GM12864 (cell line): ENCODE measurements around the gene MRPL55.

ENCODE experiments used
- DNase-seq: peaks from one replicate; pipeline ENCODE4 v3.0.0-alpha.2; 2011; ENCODE audit warnings: low read depth
- H3K4me3 ChIP-seq: 2 replicates; pipeline ENCODE4 v1.5.1; 2011; ENCODE audit warnings: mild to moderate bottlenecking, low read depth, low read length, control low read depth
- TF ChIP-seq, protein P1 (sequence below): IDR thresholded peaks from 2 replicates; pipeline ENCODE4 v1.5.1; 2011; ENCODE audit warnings: low read depth, mild to moderate bottlenecking, moderate library complexity, low read length, control low read depth, inconsistent platforms; ENCODE audit errors: missing control alignments

The MRPL55 gene

DNA sequence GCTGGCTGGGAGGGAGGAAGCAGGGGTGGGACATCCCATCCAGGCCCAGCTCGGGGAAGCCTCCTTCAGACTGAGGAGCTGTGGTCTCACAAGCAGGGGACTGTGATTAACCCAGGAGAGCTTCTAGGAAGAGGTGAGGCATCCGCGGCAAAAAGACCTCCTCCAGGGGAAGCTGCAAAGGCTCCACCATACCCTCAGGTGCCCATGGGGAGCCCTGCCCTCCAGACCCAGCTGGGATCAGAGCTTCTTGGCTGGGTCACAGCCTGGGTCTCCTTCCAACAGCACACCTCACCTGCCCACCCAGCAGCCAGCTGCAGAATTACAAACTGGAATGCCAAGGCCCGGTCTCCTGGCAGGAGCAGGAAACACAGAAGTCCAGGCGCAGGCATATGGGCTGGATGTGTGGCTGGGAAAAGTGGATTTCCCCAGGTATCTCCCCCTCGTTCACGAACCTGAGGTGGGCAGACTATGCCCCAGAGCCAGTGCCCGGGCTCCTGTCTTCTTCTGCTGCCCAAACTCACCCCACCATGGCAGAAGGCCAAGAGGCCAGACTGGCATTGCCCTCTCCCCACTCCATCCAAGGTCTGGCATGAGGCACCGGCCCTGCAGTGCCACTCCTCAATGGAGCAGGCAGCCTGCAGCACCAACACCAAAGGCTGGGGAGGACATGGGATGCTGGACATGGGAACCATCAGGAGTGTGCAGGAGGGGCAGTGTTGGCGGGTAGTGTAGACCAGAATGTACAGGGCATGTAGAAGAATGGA is 42.0 kb downstream of the MRPL55 start:
- no peak overlapping the region for H3K4me3 ChIP-seq

DNA sequence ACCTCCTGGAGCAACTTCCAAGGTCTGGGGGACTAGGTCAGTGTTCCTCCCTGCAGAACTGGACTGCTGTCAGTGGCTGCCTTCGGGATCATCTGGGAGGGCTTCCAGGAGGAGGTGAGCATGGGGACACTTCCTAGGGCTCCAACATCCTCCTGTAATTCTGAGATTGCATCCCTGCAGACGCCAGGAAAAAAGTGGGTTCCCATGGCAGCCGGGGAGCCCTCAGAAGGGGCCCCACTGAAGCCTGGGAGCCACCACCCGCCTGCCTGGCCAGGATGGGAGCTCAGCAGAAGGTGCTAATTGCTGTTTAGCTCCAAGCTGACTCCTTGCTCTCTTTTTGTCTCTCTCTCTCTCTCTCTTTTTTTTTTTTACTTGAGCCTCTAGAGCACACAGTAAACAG is 42.7 kb downstream of the MRPL55 start:
- H3K4me3 ChIP-seq, result no peak overlapping the region
- no peak for DNase-seq
- TF ChIP-seq, protein P1, sequence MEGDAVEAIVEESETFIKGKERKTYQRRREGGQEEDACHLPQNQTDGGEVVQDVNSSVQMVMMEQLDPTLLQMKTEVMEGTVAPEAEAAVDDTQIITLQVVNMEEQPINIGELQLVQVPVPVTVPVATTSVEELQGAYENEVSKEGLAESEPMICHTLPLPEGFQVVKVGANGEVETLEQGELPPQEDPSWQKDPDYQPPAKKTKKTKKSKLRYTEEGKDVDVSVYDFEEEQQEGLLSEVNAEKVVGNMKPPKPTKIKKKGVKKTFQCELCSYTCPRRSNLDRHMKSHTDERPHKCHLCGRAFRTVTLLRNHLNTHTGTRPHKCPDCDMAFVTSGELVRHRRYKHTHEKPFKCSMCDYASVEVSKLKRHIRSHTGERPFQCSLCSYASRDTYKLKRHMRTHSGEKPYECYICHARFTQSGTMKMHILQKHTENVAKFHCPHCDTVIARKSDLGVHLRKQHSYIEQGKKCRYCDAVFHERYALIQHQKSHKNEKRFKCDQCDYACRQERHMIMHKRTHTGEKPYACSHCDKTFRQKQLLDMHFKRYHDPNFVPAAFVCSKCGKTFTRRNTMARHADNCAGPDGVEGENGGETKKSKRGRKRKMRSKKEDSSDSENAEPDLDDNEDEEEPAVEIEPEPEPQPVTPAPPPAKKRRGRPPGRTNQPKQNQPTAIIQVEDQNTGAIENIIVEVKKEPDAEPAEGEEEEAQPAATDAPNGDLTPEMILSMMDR, result no peak

More for the DNA sequence above, 42.0 kb downstream of the MRPL55 start:
- TF ChIP-seq, protein P1, result no peak
- DNase-seq, result no peak

DNA sequence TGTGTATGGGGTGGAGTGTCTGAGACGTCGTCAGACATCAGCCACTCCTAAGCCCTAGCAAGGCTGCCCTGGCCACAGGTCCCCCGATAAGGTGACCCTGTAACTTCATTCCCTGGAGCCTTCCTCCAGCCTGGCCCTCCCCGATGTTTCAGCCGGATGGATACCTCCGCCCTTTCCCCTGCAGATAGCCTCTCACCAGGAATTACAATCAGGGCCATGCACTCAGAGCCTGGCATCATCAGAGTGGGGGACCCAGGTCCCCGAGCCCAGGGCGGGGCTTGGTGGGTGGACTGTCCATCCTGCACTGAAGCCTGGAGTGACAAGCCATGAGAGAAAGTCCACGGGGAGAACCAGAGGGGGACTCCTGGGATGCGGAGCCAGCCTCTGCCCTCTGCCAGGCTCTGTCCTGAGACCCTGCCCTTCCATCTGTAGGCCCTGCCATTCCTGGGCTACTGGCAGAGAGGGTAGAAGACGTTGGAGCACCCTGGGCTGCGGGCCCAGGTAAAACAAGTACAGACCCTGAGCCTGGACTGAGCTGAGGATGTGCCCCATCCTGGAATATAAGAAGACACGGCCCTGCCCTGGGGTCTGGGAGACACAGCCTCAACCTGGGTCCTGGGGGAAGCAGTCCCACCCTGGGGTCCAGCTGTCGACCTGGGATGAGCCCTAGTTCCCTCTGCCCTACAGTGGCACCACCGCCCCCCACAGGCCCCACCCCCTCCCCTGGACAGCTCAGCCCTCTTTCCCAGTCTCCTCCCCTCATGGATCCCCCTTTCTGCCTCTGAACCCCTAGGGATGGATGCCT is 43.4 kb downstream of the MRPL55 start:
- TF ChIP-seq, protein P1, result no peak

DNA sequence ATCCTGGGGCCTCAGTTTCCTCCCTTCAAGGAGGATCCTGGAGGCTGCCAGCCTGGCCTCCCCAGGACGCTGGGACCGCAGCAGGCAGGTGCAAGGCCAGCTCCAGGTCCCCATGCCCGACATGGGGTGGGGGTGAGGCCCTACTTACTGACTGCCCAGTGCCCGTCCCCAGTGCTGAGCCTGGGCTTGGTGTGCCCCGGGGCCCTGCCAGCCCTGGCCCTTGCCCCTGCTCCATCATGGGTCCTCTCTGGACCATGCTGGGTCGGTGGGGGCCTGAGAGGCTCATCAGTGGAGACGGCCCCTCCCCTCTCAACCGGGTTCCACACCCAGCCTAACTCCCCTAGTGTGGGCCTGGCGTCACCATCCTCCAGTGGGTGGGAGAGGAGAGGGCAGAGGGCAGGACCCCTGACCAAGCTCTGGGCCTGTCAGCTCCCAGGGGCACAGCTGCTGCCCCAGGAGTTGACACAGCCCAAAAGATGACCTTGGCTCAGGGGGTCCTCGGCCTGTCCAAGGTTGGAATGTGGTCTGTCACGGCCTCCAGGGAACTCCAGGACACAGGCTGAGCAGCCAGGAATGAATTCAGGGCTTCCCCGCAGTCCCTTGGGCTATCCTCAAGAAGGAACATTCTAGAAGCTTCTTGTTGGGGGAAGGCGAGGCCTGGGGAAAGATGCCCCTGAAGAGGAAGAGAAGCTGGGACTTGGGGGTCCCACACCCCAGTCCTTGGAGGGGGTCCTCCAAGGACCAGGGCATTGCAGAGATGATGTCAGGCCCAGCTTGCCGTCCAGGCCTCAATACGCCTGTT is 44.2 kb downstream of the MRPL55 start:
- TF ChIP-seq, protein P1, result no peak
- no peak for DNase-seq
- no peak overlapping the region for H3K4me3 ChIP-seq

More for the DNA sequence above, 43.4 kb downstream of the MRPL55 start:
- H3K4me3 ChIP-seq, result no peak overlapping the region
- no peak for DNase-seq

DNA sequence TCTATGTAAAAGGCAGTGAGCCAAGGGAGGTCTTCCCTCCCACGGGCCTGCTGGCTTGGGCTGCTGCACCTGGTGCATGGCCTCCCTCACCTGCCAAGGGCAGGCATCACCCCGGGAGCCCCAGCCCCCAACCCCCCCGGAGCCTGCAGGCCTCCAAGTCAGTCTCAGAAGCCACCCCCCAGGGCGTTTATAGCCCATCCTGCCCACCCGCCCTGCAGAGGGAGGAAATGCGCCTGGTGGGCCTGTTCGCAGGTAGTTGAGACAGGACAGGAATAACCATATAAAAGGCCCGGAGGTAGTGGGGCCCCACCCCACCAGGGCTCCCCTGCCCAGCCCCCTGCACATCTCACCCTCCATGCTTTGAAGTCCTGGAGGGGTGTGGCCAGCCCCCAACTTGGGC is 44.8 kb downstream of the MRPL55 start:
- DNase-seq, result no peak
- TF ChIP-seq, protein P1, result no peak

DNA sequence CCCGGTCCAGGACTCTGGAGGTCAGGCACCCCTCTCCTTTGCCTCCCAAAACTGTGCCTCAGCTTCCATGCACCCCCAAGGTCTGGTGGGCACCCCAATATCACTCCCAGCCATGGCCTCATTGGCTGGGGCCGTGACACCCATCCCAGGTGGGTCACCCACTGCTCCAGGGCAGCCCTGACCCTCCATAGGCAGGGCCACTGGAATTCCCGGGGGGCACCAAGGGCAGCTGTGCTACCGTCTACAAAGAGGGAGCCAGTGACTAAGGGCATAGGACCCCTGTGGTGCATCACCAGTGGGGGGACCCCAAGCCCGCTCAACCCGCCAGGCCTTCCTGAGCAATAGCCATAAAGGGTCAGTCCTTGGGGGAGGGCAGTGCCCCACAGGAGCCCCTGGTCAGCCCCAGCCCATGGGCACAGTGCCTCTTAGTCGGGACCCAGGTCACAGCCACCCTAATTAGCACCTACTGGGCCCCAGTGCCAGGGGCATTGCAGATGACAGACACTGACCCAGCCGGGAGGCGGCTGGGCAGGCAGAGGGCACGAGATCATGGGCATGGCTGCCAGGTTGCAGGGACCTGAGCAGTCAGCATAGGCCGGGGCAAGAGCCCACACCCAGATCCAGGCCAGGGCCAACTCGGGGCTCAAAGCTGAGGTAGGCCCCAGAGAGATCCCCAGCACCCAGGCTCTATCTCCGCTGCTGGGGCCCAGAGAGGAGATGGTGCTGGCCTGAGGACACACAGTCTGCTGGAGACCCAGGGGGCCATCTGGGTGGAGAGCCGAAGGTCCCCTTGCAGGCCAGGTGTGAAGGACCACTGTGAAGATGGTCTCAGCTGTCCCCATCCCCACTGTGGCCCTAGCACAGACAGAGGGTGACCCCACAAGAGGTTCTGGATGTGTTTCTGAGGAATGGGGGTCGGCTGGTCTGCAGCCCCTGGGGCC is 45.6 kb downstream of the MRPL55 start:
- TF ChIP-seq, protein P1, result no peak
- H3K4me3 ChIP-seq, result no peak overlapping the region
- DNase-seq, result no peak

More for the DNA sequence above, 44.8 kb downstream of the MRPL55 start:
- no peak overlapping the region for H3K4me3 ChIP-seq
